ENCODE data around the gene TRPM1. TPM values are rescaled to one million over a fixed set of nuclear protein-coding genes. Genes with fewer than 3 reads are reported as not detected.

TRPM1 gene
- total and polyA plus RNA-seq, 3 donors from 2014 or later = 3.6 to 4.4 (median 4.4) TPM

DNA sequence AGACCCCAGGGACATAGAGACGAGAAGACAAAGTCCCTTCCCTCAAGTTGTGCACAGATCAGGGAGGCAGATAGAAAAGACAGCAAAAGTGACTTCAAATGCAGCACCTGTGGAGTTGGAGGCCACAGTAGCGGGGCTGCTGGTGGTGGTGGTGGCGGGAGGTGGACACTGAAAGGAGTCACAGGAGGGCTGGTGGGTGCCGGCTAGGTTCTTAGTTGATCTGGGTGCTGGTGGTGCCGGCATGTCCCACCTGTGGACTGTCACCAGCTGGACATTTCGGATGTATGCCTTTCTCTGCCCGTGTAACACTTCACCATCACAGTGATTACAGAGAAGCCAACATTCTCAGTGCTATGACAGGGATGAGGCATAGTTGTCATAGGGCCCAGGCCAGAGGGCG, 60.9 kb downstream of the TRPM1 start:
- Histone ChIP-seq H3K4me1 (no peaks in the 10 kb centered on the region), H3K9me3 (no peaks in the 10 kb centered on the region), H3K4me3 (no peak overlapping the region), H3K36me3 (ENCODE audit: low read depth, missing control alignments) (no peaks in the 10 kb centered on the region), H3K27ac (no peak overlapping the region), H3K27me3 (no peaks in the 10 kb centered on the region)
- TF ChIP-seq, protein P1, sequence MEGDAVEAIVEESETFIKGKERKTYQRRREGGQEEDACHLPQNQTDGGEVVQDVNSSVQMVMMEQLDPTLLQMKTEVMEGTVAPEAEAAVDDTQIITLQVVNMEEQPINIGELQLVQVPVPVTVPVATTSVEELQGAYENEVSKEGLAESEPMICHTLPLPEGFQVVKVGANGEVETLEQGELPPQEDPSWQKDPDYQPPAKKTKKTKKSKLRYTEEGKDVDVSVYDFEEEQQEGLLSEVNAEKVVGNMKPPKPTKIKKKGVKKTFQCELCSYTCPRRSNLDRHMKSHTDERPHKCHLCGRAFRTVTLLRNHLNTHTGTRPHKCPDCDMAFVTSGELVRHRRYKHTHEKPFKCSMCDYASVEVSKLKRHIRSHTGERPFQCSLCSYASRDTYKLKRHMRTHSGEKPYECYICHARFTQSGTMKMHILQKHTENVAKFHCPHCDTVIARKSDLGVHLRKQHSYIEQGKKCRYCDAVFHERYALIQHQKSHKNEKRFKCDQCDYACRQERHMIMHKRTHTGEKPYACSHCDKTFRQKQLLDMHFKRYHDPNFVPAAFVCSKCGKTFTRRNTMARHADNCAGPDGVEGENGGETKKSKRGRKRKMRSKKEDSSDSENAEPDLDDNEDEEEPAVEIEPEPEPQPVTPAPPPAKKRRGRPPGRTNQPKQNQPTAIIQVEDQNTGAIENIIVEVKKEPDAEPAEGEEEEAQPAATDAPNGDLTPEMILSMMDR (IDR thresholded peaks at IDR 0.05) = no peak
- no peak for TF ChIP-seq POLR2A (IDR thresholded peaks at IDR 0.05)
- WGBS, 2 donors = 95% methylated on average over 8 of the region's 8 CpGs
- DNase-seq = no peak
- intact Hi-C loops (cut with DNase I; ENCODE audit: low total_unique reads) = no loop called here

DNA sequence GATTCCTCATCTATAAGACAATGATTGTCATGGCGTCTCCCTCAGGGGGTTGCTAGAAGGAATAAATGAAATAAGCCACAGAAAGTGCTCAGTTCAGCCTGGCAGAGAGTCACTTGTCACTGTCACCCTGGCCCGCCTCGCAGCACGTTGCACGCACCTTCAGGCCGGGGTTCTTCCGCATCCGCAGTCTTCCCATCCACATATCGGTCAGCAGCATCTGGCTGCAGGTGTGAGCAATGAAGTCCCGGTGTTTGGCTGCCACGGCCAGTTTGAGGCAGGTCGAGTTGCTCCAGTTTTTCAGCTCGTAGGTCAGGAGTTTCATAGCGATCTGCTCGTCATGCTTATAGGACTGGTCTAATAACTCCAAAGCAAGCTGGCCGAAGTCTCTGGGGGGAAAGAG, 61.6 kb downstream of the TRPM1 start:
- DNase-seq = no peak
- H3K27ac ChIP-seq = no peak overlapping the region
- no peaks in the 10 kb centered on the region for H3K4me1 ChIP-seq
- WGBS, 2 donors = 94 to 99% methylated on average over 16 of the region's 16 CpGs
- H3K4me3 ChIP-seq = no peak overlapping the region
- intact Hi-C loops (cut with DNase I; ENCODE audit: low total_unique reads) = no loop called here
- no peaks in the 10 kb centered on the region for H3K36me3 ChIP-seq (ENCODE audit: low read depth, missing control alignments)
- no peaks in the 10 kb centered on the region for H3K9me3 ChIP-seq
- H3K27me3 ChIP-seq = no peaks in the 10 kb centered on the region
- TF ChIP-seq, protein P1 (IDR thresholded peaks at IDR 0.05) = no peak
- TF ChIP-seq POLR2A (IDR thresholded peaks at IDR 0.05) = no peak

DNA sequence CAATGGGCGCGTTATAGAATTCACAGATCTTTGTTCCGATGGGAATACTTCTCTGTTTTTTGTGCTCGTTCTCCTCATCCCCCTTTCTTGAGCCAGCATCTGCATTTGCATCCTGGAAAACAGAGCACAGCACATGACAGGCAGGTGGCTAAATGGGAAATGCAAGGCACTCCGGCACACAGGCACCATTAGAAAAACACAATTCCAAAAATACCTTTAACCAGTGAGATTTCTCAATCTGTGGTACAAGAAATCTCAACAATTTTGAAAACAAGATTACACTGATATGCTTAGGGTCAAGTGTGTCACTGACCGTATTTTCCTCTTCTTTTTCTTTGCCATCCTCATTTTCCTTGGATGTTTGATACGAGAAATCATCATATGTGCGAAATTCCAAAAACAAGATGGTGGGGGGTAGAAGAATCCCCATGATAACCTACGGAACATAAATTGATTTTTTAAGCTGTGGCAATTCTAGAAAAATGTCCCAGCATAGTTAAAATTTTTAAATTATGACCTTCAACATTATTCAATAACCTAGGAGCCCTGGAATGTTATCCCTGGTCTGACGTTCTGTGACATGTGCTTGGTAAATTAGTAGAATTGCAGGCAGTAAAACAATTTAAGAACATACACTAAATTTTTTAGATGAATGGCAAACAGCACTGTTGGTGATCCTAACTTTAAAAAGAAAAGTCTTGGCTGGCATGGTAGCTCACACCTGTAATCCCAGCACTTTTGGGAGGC, 63.6 kb downstream of the TRPM1 start:
- no peaks in the 10 kb centered on the region for H3K9me3 ChIP-seq
- DNase-seq = no peak
- H3K36me3 ChIP-seq (ENCODE audit: low read depth, missing control alignments) = no peaks in the 10 kb centered on the region
- no peaks in the 10 kb centered on the region for H3K27me3 ChIP-seq
- H3K4me1 ChIP-seq = peaks cover 5% of the 10 kb centered on the region
- WGBS, 2 donors = 91 to 97% methylated on average over 10 of the region's 10 CpGs
- H3K4me3 ChIP-seq = no peak overlapping the region
- no peak for TF ChIP-seq POLR2A (IDR thresholded peaks at IDR 0.05)
- TF ChIP-seq, protein P1 (IDR thresholded peaks at IDR 0.05) = no peak
- intact Hi-C loops (cut with DNase I; ENCODE audit: low total_unique reads) = no loop called here
- H3K27ac ChIP-seq = no peak overlapping the region

DNA sequence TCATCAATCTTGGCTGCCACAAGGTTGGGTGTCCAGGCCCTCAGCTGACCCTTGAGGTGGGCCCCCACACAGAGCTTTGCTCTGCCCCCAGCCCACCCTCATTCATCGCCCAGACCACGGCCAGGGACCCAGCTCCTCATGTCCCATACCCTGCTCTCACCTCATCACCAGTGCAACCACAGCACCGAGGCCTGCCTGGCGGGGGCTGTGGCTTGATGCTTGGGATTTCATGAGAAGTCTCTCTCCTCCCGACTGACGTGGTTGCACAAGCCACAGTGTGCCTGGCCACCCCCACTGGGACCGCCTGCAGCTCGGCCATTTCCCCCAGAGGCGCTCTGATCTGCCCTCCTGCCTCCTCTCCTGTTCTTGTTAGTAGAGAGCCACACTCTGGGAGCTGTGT, 64.7 kb downstream of the TRPM1 start:
- intact Hi-C loops (cut with DNase I; ENCODE audit: low total_unique reads) = no loop called here
- no peak for TF ChIP-seq POLR2A (IDR thresholded peaks at IDR 0.05)
- TF ChIP-seq, protein P1 (IDR thresholded peaks at IDR 0.05) = no peak
- Histone ChIP-seq H3K27me3 (no peaks in the 10 kb centered on the region), H3K4me1 (peaks cover 6% of the 10 kb centered on the region), H3K4me3 (no peak overlapping the region), H3K9me3 (no peaks in the 10 kb centered on the region), H3K27ac (no peak overlapping the region), H3K36me3 (ENCODE audit: low read depth, missing control alignments) (no peaks in the 10 kb centered on the region)
- 90 to 98% methylated on average over 9 of the region's 9 CpGs for WGBS, 2 donors
- no peak for DNase-seq

DNA sequence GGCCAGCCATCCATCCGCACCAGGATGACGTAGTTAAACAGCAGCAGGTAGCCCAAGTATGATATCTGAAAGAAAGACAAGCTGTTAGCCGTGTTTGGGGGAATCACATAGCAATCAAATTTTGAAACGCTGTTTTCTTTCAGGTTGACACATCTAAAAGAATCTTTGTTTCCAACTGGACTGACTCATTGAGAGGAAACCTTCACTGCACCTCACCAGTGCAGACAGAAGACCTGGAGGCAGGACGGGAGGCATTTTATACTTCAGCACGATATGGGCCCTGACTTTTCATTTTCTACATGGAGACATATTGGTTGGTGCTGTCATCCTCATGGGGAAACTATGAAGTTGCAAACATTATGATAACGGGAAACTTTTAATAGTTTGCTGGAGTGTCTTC, 65.9 kb downstream of the TRPM1 start:
- intact Hi-C loops (cut with DNase I; ENCODE audit: low total_unique reads) = no loop called here
- no peaks in the 10 kb centered on the region for H3K27me3 ChIP-seq
- WGBS, 2 donors = 70 to 75% methylated on average over 7 of the region's 7 CpGs
- no peaks in the 10 kb centered on the region for H3K9me3 ChIP-seq
- DNase-seq = no peak
- H3K4me3 ChIP-seq = no peak overlapping the region
- no peak overlapping the region for H3K27ac ChIP-seq
- TF ChIP-seq POLR2A (IDR thresholded peaks at IDR 0.05) = no peak
- no peaks in the 10 kb centered on the region for H3K36me3 ChIP-seq (ENCODE audit: low read depth, missing control alignments)
- H3K4me1 ChIP-seq = peaks cover 6% of the 10 kb centered on the region
